Spleen (tissue), 7 donors: Measurements from ENCODE around the gene MLST8.

Source experiments
- CTCF ChIP-seq, 11 experiments: fragments of 200-600 bp in 7 of 11; fragments of 450-650 bp in 4 of 11; sonication (generic) in 4 of 11; IDR thresholded peaks in 8 of 11; conservative IDR thresholded peaks in 3 of 11; 1 replicate in 7 of 11; 2 replicates in 4 of 11; pipeline versions ENCODE4 v1.4.0 to v1.8.0; 2016 to 2021; ENCODE audit warnings: antibody characterized with exemption in 11 of 11, inconsistent platforms in 4 of 11, mild to moderate bottlenecking in 1 of 11
- POLR2A ChIP-seq, 3 donors: fragments of 450-650 bp; IDR thresholded peaks; one replicate each; pipeline ENCODE4 v1.5.1; 2017; ENCODE audit warnings: antibody characterized with exemption in 3 of 3, mild to moderate bottlenecking in 1 of 3
- donor health status: DM: no; HTN: no; CAD: no; lungs with moderate emphysema.
- donor health status: DM: no; HTN: no; CAD: no.
- donor health status: DM: no; HTN: no; CAD: no.

GRCh38 chr16:2165861-2166260 lies 39.4 kb upstream of the MLST8 start:
- TF ChIP-seq POLR2A (IDR thresholded peaks at IDR 0.05) (no peak), CTCF (IDR thresholded peaks at IDR 0.05 in 8 of 11, conservative IDR thresholded peaks at IDR 0.05 in 3 of 11) (no peak)
